WTC11 (cell line): Measurements from ENCODE around the gene LRRTM3. TPM values are rescaled to one million over a fixed set of nuclear protein-coding genes. Genes with fewer than 3 reads are reported as not detected.

Source experiments
- ATAC-seq: fragments of 200-7000 bp; cut with Tn5 transposase; 2 replicates; pipeline ENCODE4 v1.10.0; 2021; ENCODE audit warnings: mild to moderate bottlenecking, moderate library complexity
- CTCF ChIA-PET: fragments of 300-600 bp; sonication (Branson Sonifier 250); formaldehyde crosslinking; loops from one replicate; lab custom pipeline; 2021; ENCODE audit warnings: antibody characterized with exemption; lab: Charles Lee
- POLR2A ChIA-PET: fragments of 350-600 bp; sonication (Branson Sonifier 250); formaldehyde crosslinking; loops from one replicate; lab custom pipeline; 2021; ENCODE audit warnings: antibody characterized with exemption; lab: Charles Lee
- DNase-seq: peaks from one replicate; pipeline ENCODE4 v3.0.0; 2021; ENCODE audit warnings: low spot score
- H3K27ac Mint-ChIP-seq: 2 replicates; pipeline ENCODE4 v1.8.0; 2021; ENCODE audit warnings: mixed read lengths
- H3K27me3 Mint-ChIP-seq: 2 replicates; pipeline ENCODE4 v1.8.0; 2021; ENCODE audit warnings: low read depth, mild to moderate bottlenecking, moderate library complexity, mixed read lengths
- H3K36me3 Mint-ChIP-seq: 2 replicates; pipeline ENCODE4 v1.8.0; 2021; ENCODE audit warnings: mixed read lengths
- H3K4me1 Mint-ChIP-seq: 2 replicates; pipeline ENCODE4 v1.8.0; 2022; ENCODE audit warnings: mixed read lengths
- H3K4me3 Mint-ChIP-seq: 2 replicates; pipeline ENCODE4 v1.8.0; 2021; ENCODE audit warnings: mild to moderate bottlenecking, moderate library complexity, mixed read lengths
- H3K9me3 Mint-ChIP-seq: 2 replicates; pipeline ENCODE4 v1.8.0; 2021; ENCODE audit warnings: mixed read lengths
- ARID4B ChIP-seq: sonication (generic); formaldehyde crosslinking; IDR thresholded peaks from 2 replicates; pipeline ENCODE4 v1.8.0; 2023; ENCODE audit warnings: missing genetic modification reagents, mild to moderate bottlenecking, borderline replicate concordance
- ATF1 ChIP-seq: sonication (generic); formaldehyde crosslinking; IDR thresholded peaks from 2 replicates; pipeline ENCODE4 v1.8.1; 2023; ENCODE audit warnings: mild to moderate bottlenecking, moderate library complexity, missing genetic modification reagents
- ATF3 ChIP-seq: sonication (generic); formaldehyde crosslinking; conservative IDR thresholded peaks from 2 replicates; pipeline ENCODE4 v1.8.1; 2022; ENCODE audit warnings: mild to moderate bottlenecking, missing genetic modification reagents
- CTCF ChIP-seq: fragments of 200-600 bp; IDR thresholded peaks from 2 replicates; pipeline ENCODE4 v1.8.0; 2022; ENCODE audit warnings: antibody characterized with exemption
- E2F5 ChIP-seq: sonication (generic); formaldehyde crosslinking; IDR thresholded peaks from 2 replicates; pipeline ENCODE4 v1.8.1; 2022; ENCODE audit warnings: mild to moderate bottlenecking, moderate library complexity, missing genetic modification reagents
- ELF4 ChIP-seq: sonication (generic); formaldehyde crosslinking; IDR thresholded peaks from 2 replicates; pipeline ENCODE4 v1.8.1; 2022; ENCODE audit warnings: low read depth, mild to moderate bottlenecking, moderate library complexity, missing genetic modification reagents
- EMX1 ChIP-seq: fragments of 250-450 bp; sonication (Bioruptor Pico); IDR thresholded peaks from 2 replicates; pipeline ENCODE4 v1.8.0; 2021; ENCODE audit warnings: mild to moderate bottlenecking
- JUN ChIP-seq: sonication (generic); formaldehyde crosslinking; IDR thresholded peaks from 2 replicates; pipeline ENCODE4 v1.8.0; 2023; ENCODE audit warnings: mild to moderate bottlenecking, missing genetic modification reagents
- MLX ChIP-seq: sonication (generic); formaldehyde crosslinking; IDR thresholded peaks from 2 replicates; pipeline ENCODE4 v1.8.1; 2023; ENCODE audit warnings: mild to moderate bottlenecking, missing genetic modification reagents, moderate library complexity
- NFYB ChIP-seq: sonication (generic); formaldehyde crosslinking; conservative IDR thresholded peaks from 2 replicates; pipeline ENCODE4 v1.8.0; 2022; ENCODE audit warnings: low read depth, missing genetic modification reagents
- PRRX2 ChIP-seq: fragments of 250-450 bp; sonication (Bioruptor Pico); IDR thresholded peaks from 2 replicates; pipeline ENCODE4 v1.8.0; 2021; ENCODE audit warnings: mild to moderate bottlenecking
- TEAD1 ChIP-seq: sonication (generic); formaldehyde crosslinking; IDR thresholded peaks from 2 replicates; pipeline ENCODE4 v1.8.0; 2022; ENCODE audit warnings: mild to moderate bottlenecking, missing genetic modification reagents
- USF2 ChIP-seq: sonication (generic); formaldehyde crosslinking; IDR thresholded peaks from 2 replicates; pipeline ENCODE4 v1.8.1; 2023; ENCODE audit warnings: mild to moderate bottlenecking, missing genetic modification reagents, moderate library complexity
- ZBTB43 ChIP-seq: sonication (generic); formaldehyde crosslinking; IDR thresholded peaks from 2 replicates; pipeline ENCODE4 v1.8.1; 2023; ENCODE audit warnings: mild to moderate bottlenecking, missing genetic modification reagents
- ZNF121 ChIP-seq: sonication (generic); formaldehyde crosslinking; IDR thresholded peaks from 2 replicates; pipeline ENCODE4 v1.8.0; 2023; ENCODE audit warnings: missing genetic modification reagents
- ZNF219 ChIP-seq: sonication (generic); formaldehyde crosslinking; IDR thresholded peaks from 2 replicates; pipeline ENCODE4 v1.8.0; 2023; ENCODE audit warnings: missing genetic modification reagents, mild to moderate bottlenecking, borderline replicate concordance
- ZNF512 ChIP-seq: sonication (generic); formaldehyde crosslinking; IDR thresholded peaks from 2 replicates; pipeline ENCODE4 v1.8.1; 2022; ENCODE audit warnings: missing genetic modification reagents, borderline replicate concordance
- total RNA-seq: library from RNA; stranded (reverse); gene quantifications from 3 replicates; pipeline ENCODE4 v1.2.3, GENCODE V29; 2021

LRRTM3 gene
- total RNA-seq, 1 experiment from 2014 or later: 0.52 TPM

- TF ChIP-seq USF2 (CRISPR knock-in tag) (no peak), JUN (CRISPR knock-in tag) (no peak), ZBTB43 (CRISPR knock-in tag) (no peak), NFYB (no peak), ZNF121 (CRISPR knock-in tag) (no peak), MLX (CRISPR knock-in tag) (no peak)
Measured at GRCh38 chr10:67086327-67087134, 160.7 kb downstream of the LRRTM3 start (continued).

GRCh38 chr10:67087135-67087425, 161.2 kb downstream of the LRRTM3 start:
- DNase-seq (no peak), ATAC-seq (no peak)
- no peaks in the 10 kb centered on the region for H3K36me3 Mint-ChIP-seq
- ChIA-PET POLR2A (no interaction called here), CTCF (no interaction called here)
- no peak overlapping the region for H3K4me3 Mint-ChIP-seq
- H3K27ac Mint-ChIP-seq: no peak overlapping the region
- TF ChIP-seq ATF1 (no peak), PRRX2 (no peak), E2F5 (CRISPR knock-in tag) (no peak), ARID4B (CRISPR knock-in tag) (no peak), TEAD1 (CRISPR knock-in tag) (no peak), ATF3 (CRISPR knock-in tag) (no peak), CTCF (no peak), ZNF512 (CRISPR knock-in tag) (no peak), ZNF219 (CRISPR knock-in tag) (no peak), EMX1 (CRISPR knock-in tag) (no peak), ELF4 (CRISPR knock-in tag) (no peak)
- no peaks in the 10 kb centered on the region for H3K4me1 Mint-ChIP-seq
- no peaks in the 10 kb centered on the region for H3K27me3 Mint-ChIP-seq
- no peaks in the 10 kb centered on the region for H3K9me3 Mint-ChIP-seq
